Trophoblast cell (in vitro differentiated cells and primary cell): ENCODE data around the gene ADORA2B.

ENCODE experiments used
- DNase-seq, 2 donors: peaks; one replicate each; pipeline ENCODE4 v3.0.0-alpha.2; 2016
- H2AFZ ChIP-seq: 2 replicates; pipeline ENCODE4 v1.6.1; 2013; ENCODE audit warnings: low read length, moderate library complexity, mild to moderate bottlenecking; ENCODE audit not compliant: insufficient read depth, poor library complexity
- H2AK5ac ChIP-seq: 2 replicates; pipeline ENCODE4 v1.6.1; 2013; ENCODE audit warnings: mild to moderate bottlenecking, low read length
- H2BK120ac ChIP-seq: 2 replicates; pipeline ENCODE4 v1.6.1; 2013; ENCODE audit warnings: low read length, mild to moderate bottlenecking, moderate library complexity; ENCODE audit not compliant: insufficient read depth, poor library complexity
- H2BK12ac ChIP-seq: 2 replicates; pipeline ENCODE4 v1.6.1; 2013; ENCODE audit warnings: mild to moderate bottlenecking, low read length, moderate library complexity
- H2BK5ac ChIP-seq: 2 replicates; pipeline ENCODE4 v1.6.1; 2013; ENCODE audit warnings: low read length, low read depth, moderate library complexity, mild to moderate bottlenecking; ENCODE audit not compliant: poor library complexity
- H3K14ac ChIP-seq: 2 replicates; pipeline ENCODE4 v1.6.1; 2013; ENCODE audit warnings: mild to moderate bottlenecking, low read length
- H3K18ac ChIP-seq: 2 replicates; pipeline ENCODE4 v1.6.1; 2013; ENCODE audit warnings: mild to moderate bottlenecking, low read length
- H3K23ac ChIP-seq: 2 replicates; pipeline ENCODE4 v1.6.1; 2013; ENCODE audit warnings: low read length
- H3K27ac ChIP-seq: 2 replicates; pipeline ENCODE4 v1.5.1; 2013; ENCODE audit warnings: low read depth, mild to moderate bottlenecking, inconsistent platforms, low read length, moderate library complexity
- H3K27me3 ChIP-seq: 2 replicates; pipeline ENCODE4 v1.6.1; 2013; ENCODE audit warnings: inconsistent platforms, mild to moderate bottlenecking, low read length, moderate library complexity; ENCODE audit not compliant: insufficient read depth
- H3K36me3 ChIP-seq, 2 experiments: 1 replicate in 1 of 2; 2 replicates in 1 of 2; pipeline ENCODE4 v1.6.1; 2013; ENCODE audit warnings: low read length in 2 of 2, mild to moderate bottlenecking in 2 of 2, moderate library complexity in 1 of 2; ENCODE audit not compliant: insufficient read depth in 2 of 2, control insufficient read depth in 1 of 2
- H3K4ac ChIP-seq: 2 replicates; pipeline ENCODE4 v1.6.1; 2013; ENCODE audit warnings: low read depth, mild to moderate bottlenecking, low read length, moderate library complexity
- H3K4me1 ChIP-seq, 2 experiments: 1 replicate in 1 of 2; 2 replicates in 1 of 2; pipeline ENCODE4 v1.6.1; 2013; ENCODE audit warnings: low read length in 2 of 2, mild to moderate bottlenecking in 2 of 2, moderate library complexity in 1 of 2; ENCODE audit not compliant: insufficient read depth in 2 of 2, control insufficient read depth in 1 of 2
- H3K4me2 ChIP-seq: 2 replicates; pipeline ENCODE4 v1.6.1; 2013; ENCODE audit warnings: inconsistent platforms, mild to moderate bottlenecking, low read length, moderate library complexity
- H3K4me3 ChIP-seq: 2 replicates; pipeline ENCODE4 v1.5.1; 2013; ENCODE audit warnings: mild to moderate bottlenecking, low read depth, low read length, inconsistent platforms
- H3K79me1 ChIP-seq: one replicate; pipeline ENCODE4 v1.6.1; 2013; ENCODE audit warnings: low read length
- H3K79me2 ChIP-seq: 2 replicates; pipeline ENCODE4 v1.6.1; 2013; ENCODE audit warnings: low read length, mild to moderate bottlenecking; ENCODE audit not compliant: control insufficient read depth, insufficient read depth, poor library complexity
- H3K9ac ChIP-seq: 2 replicates; pipeline ENCODE4 v1.6.1; 2013; ENCODE audit warnings: mild to moderate bottlenecking, low read length
- H3K9me3 ChIP-seq: 2 replicates; pipeline ENCODE4 v1.6.1; 2013; ENCODE audit warnings: low read depth, mild to moderate bottlenecking, control low read depth, inconsistent platforms, low read length; ENCODE audit not compliant: insufficient read depth
- H4K12ac ChIP-seq: 2 replicates; pipeline ENCODE4 v1.6.1; 2013; ENCODE audit warnings: low read depth, mild to moderate bottlenecking, low read length, moderate library complexity
- H4K8ac ChIP-seq: 2 replicates; pipeline ENCODE4 v1.6.1; 2013; ENCODE audit warnings: low read depth, mild to moderate bottlenecking, low read length, moderate library complexity
- H4K91ac ChIP-seq: one replicate; pipeline ENCODE4 v1.6.1; 2013; ENCODE audit warnings: low read depth, mild to moderate bottlenecking, low read length, moderate library complexity
- WGBS: extraction: QIAGEN DNeasy Blood & Tissue Kit; methylation state at CpG from one replicate; pipeline ENCODE4 v1.1.7; 2013; ENCODE audit warnings: missing lambda C conversion rate; ENCODE audit not compliant: insufficient read length, insufficient coverage; ENCODE audit errors: extremely low coverage; 5-methylcytosine and 5-hydroxymethylcytosine counted together

ADORA2B gene

DNA sequence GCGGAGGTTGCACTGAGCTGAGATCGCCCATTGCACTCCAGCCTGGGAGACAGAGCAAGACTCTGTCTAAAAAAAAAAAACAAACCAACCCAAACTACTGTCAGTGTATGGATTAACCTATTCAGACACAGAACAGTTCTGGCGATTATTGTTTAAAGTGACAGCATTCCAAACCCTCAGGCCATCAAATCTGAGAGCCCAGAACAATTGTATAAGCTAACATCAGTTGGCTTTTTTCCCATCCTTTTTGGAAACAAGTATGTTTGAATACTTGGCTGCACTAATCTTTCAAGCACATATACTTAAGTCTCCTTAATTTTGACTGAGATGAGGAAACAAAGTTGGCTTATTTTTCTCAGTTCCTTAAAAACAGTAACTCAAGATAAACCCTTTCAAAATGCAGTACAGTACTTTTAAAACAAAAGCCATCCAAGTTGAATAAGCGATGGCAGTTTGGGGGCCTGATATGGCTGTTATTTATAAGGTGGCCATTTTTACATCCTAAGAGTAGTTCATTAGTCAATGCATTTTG lies 53.2 kb downstream of the ADORA2B start:
- Histone ChIP-seq H3K14ac (no peak overlapping the region), H4K12ac (no peak overlapping the region), H3K27ac (no peak overlapping the region), H4K8ac (no peak overlapping the region), H3K36me3 (peaks cover 10% of the 10 kb centered on the region in 2 experiments), H3K27me3 (no peaks in the 10 kb centered on the region), H3K9ac (no peak overlapping the region), H3K79me1 (peaks cover 7% of the 10 kb centered on the region), H3K4me3 (no peak overlapping the region), H3K4ac (no peak overlapping the region), H2AFZ (no peak overlapping the region), H3K4me1 (peaks cover 0 to 5% of the 10 kb centered on the region in 2 experiments), H3K23ac (no peak overlapping the region), H3K18ac (no peak overlapping the region), H3K9me3 (no peaks in the 10 kb centered on the region), H2BK120ac (no peak overlapping the region), H3K4me2 (no peak overlapping the region), H3K79me2 (peaks cover 9% of the 10 kb centered on the region), H4K91ac (no peak overlapping the region), H2BK12ac (no peak overlapping the region), H2AK5ac (no peak overlapping the region), H2BK5ac (no peak overlapping the region)
- WGBS: no CpG with 5 or more reads among the region's 4 CpGs
- peak in 1 of 2 donors; percentile 14 for DNase-seq

DNA sequence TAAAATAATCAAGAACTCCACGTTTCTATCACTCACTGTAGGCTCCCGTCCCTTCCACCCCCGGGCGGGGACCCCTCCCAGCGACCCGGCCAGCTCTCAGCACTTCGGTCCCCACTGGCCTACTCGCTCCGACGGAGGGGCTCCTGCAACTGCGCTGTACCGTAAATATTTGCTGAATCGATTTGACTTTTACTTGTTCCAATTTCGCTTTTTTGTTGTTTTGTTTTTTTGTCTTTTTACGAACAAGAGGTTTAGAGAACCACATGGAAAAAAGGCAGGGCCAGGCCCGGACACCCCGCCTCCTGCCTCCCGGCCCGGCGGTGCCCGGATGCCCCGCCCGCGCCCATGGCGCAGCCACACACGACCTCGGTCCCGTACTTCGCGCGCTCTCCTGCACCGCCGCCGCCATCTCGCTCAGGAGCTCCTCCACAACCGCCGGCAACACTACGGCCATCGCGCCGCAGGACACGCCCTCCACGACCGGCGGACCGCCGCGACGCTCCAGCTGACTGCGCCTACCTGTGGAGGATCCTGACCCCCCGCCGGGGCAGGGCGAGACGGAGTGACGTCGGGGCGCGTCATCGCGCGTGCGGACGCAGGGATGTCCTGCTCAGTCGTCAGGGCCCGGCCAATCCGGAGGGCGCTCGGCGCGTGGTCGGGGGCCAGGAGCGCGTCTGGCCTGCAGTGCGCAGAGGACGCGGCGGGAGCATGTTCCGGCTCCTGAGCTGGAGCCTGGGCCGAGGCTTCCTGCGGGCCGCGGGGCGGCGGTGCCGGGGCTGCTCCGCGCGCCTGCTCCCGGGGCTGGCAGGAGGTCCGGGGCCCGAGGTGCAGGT lies 54.4 kb downstream of the ADORA2B start, which contains the start of the genes TTC19 and ZSWIM7:
Gene TTC19, plus strand, starts transcription at position 684 of the 833 bp plus-strand sequence. Its CDS starts 25 bp downstream, at position 709.
Gene ZSWIM7, minus strand, starts transcription at position 564 of the 833 bp plus-strand sequence. Its CDS starts 110 bp downstream, at position 454.
- H2AK5ac ChIP-seq: no peak within 1 kb of the TSS
- peak within 1 kb of the TSS; percentile 95 for H3K4me3 ChIP-seq
- H4K91ac ChIP-seq: peak within 1 kb of the TSS; percentile 61
- H3K9me3 ChIP-seq: no peaks in the 10 kb centered on the region
- peaks cover 7% of the 10 kb centered on the region for H3K79me1 ChIP-seq
- peak within 1 kb of the TSS; percentile 88 for H3K27ac ChIP-seq
- no peak within 1 kb of the TSS for H3K23ac ChIP-seq
- H2BK5ac ChIP-seq: peak within 1 kb of the TSS; percentile 11
- peaks cover 0 to 5% of the 10 kb centered on the region in 2 experiments for H3K4me1 ChIP-seq
- peak within 1 kb of the TSS; percentile 76 for H3K4ac ChIP-seq
- peak within 1 kb of the TSS; percentile 81 for H3K9ac ChIP-seq
- H3K79me2 ChIP-seq: peaks cover 9% of the 10 kb centered on the region
- no CpG with 5 or more reads among the region's 91 CpGs for WGBS
- H2BK120ac ChIP-seq: peak within 1 kb of the TSS; percentile 64
- peak within 1 kb of the TSS; percentile 81 for H2AFZ ChIP-seq
- peak within 1 kb of the TSS; percentile 90 for H3K14ac ChIP-seq
- no peaks in the 10 kb centered on the region for H3K27me3 ChIP-seq
- H3K18ac ChIP-seq: peak within 1 kb of the TSS; percentile 89
- no peak within 1 kb of the TSS for H2BK12ac ChIP-seq
- peak within 1 kb of the TSS; percentile 83 for H4K8ac ChIP-seq
- H3K36me3 ChIP-seq: peaks cover 10 to 17% of the 10 kb centered on the region in 2 experiments
- peak; percentile 96 for DNase-seq
- H4K12ac ChIP-seq: peak within 1 kb of the TSS; percentile 71
- H3K4me2 ChIP-seq: peak within 1 kb of the TSS; percentile 88

DNA sequence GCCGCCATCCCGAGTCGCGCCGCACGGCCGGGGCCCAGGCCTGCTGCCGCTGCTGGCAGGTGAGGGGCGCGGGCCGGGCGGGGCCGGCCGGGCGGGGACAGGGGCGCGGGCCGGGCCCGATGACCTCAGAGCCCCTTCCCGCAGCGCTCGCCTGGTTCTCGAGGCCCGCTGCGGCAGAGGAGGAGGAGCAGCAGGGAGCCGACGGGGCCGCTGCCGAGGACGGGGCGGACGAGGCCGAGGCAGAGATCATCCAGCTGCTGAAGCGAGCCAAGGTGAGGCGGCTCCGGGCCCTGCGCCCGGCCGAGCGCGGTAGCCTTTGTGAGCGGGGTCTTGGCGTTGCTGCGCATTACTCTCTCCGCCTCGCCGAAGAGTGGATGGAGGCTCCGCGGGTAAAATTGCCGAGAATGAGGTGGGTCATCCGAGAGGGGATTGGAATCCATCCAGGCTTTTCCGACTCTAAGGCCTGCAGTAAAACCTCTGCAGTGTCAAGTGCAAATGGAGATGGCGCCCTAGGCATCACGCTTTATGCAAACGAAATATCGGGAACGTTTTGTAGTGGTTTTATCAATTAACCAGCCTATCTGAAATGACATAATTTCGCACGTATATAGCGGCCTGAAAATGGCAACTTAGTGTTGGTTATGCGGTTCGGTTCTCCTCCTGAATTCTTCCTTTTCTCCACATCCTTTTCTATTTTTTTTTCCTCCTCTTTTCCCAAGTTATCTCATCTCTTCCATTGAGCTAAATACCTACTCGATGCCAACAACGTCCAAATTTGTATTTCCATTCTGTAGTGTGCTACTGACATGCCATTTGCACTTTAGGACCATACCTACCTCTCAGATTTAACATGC lies 55.3 kb downstream of the ADORA2B start:
- Histone ChIP-seq H3K79me1 (peaks cover 7% of the 10 kb centered on the region), H3K9me3 (no peaks in the 10 kb centered on the region), H3K4ac (peak overlapping the region; percentile 76), H4K91ac (peak overlapping the region; percentile 61), H3K4me3 (peak overlapping the region; percentile 95), H3K27me3 (no peaks in the 10 kb centered on the region), H2BK120ac (peak overlapping the region; percentile 64), H2BK12ac (no peak overlapping the region), H3K9ac (peak overlapping the region; percentile 77), H3K79me2 (peaks cover 9% of the 10 kb centered on the region), H2BK5ac (no peak overlapping the region), H3K36me3 (peaks cover 15 to 23% of the 10 kb centered on the region in 2 experiments), H2AFZ (peak overlapping the region; percentile 81), H3K4me1 (peaks cover 0 to 5% of the 10 kb centered on the region in 2 experiments), H3K18ac (peak overlapping the region; percentile 89), H3K4me2 (peak overlapping the region; percentile 88), H4K8ac (peak overlapping the region; percentile 67), H3K27ac (peak overlapping the region; percentile 75), H3K14ac (peak overlapping the region; percentile 90), H3K23ac (no peak overlapping the region), H2AK5ac (no peak overlapping the region), H4K12ac (peak overlapping the region; percentile 71)
- peak; percentile 47 to 61 for DNase-seq
- WGBS: no CpG with 5 or more reads among the region's 64 CpGs

DNA sequence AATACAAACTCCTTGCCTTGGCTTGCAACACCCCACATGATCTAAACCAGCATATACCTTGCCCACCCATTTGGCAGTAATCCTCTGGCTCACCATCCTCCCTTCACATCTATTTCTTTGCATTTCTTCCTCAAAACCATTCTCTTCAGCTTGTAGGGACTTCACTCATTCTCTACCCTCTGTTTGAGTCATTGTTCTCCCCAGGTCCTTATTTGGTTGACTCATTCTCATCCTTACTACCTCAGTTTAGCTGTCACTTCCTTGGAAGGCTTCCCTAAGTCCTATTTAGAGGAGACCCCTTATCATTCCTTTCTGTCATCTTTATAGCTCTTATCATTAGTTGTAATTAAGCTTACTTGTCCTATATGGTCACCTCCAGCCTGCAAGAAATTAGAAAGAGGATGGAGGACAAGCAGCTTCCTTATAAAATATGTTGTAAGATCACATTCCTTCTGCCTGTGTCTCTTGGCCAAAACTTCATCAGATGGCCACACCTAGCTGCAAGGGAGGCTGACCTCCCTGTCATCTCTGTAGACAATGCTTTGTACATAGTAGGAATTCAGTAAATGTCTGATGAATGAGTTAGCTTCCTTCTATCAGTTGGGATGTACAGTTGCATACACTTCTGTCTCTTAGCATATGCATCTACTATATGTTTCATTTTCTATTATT lies 56.4 kb downstream of the ADORA2B start:
- H3K9ac ChIP-seq: no peak overlapping the region
- peak overlapping the region; percentile 88 for H3K4me2 ChIP-seq
- DNase-seq: peak; percentile 60 to 76
- no peak overlapping the region for H3K23ac ChIP-seq
- no peak overlapping the region for H2BK5ac ChIP-seq
- H3K4ac ChIP-seq: peak overlapping the region; percentile 76
- no peak overlapping the region for H3K18ac ChIP-seq
- no peak overlapping the region for H4K91ac ChIP-seq
- H2AFZ ChIP-seq: no peak overlapping the region
- peaks cover 0 to 5% of the 10 kb centered on the region in 2 experiments for H3K4me1 ChIP-seq
- no peak overlapping the region for H4K8ac ChIP-seq
- no peak overlapping the region for H3K14ac ChIP-seq
- H3K27ac ChIP-seq: no peak overlapping the region
- no peaks in the 10 kb centered on the region for H3K9me3 ChIP-seq
- no peak overlapping the region for H2BK12ac ChIP-seq
- H2AK5ac ChIP-seq: no peak overlapping the region
- H3K79me2 ChIP-seq: peaks cover 9% of the 10 kb centered on the region
- no peak overlapping the region for H3K4me3 ChIP-seq
- H3K27me3 ChIP-seq: no peaks in the 10 kb centered on the region
- H4K12ac ChIP-seq: no peak overlapping the region
- peaks cover 7% of the 10 kb centered on the region for H3K79me1 ChIP-seq
- peaks cover 17 to 30% of the 10 kb centered on the region in 2 experiments for H3K36me3 ChIP-seq
- no peak overlapping the region for H2BK120ac ChIP-seq
